ENCODE results near the gene BRD7. TPM values are rescaled to one million over a fixed set of nuclear protein-coding genes. Genes with fewer than 3 reads are reported as not detected.

Gene BRD7
- total RNA-seq, 1 donor from 2014 or later, result 104 TPM

- DNase-seq (ENCODE audit: low spot score, unreplicated experiment), result no peak
- peaks cover 5% of the 10 kb centered on the region for H3K36me3 Mint-ChIP-seq (ENCODE audit: insufficient read depth)
- no peak overlapping the region for H3K27ac Mint-ChIP-seq
- H3K9me3 Mint-ChIP-seq (ENCODE audit: low read depth), result no peaks in the 10 kb centered on the region
- H3K4me3 Mint-ChIP-seq (ENCODE audit: low read depth), result no peak overlapping the region
- H3K4me1 Mint-ChIP-seq (ENCODE audit: low read depth), result peaks cover 14% of the 10 kb centered on the region
- no peaks in the 10 kb centered on the region for H3K27me3 Mint-ChIP-seq
- TF ChIP-seq CTCF (IDR thresholded peaks at IDR 0.05; ENCODE audit: unreplicated experiment), result no peak
Measured at GRCh38 chr16:50309527-50310307, 59.1 kb downstream of the BRD7 start.

- peaks cover 13% of the 10 kb centered on the region for H3K4me1 Mint-ChIP-seq (ENCODE audit: low read depth)
- H3K27ac Mint-ChIP-seq, result no peak overlapping the region
- no peak for TF ChIP-seq CTCF (IDR thresholded peaks at IDR 0.05; ENCODE audit: unreplicated experiment)
- H3K27me3 Mint-ChIP-seq, result no peaks in the 10 kb centered on the region
- H3K36me3 Mint-ChIP-seq (ENCODE audit: insufficient read depth), result peaks cover 5% of the 10 kb centered on the region
- no peaks in the 10 kb centered on the region for H3K9me3 Mint-ChIP-seq (ENCODE audit: low read depth)
- no peak for DNase-seq (ENCODE audit: low spot score, unreplicated experiment)
- no peak overlapping the region for H3K4me3 Mint-ChIP-seq (ENCODE audit: low read depth)
Measured at GRCh38 chr16:50309156-50309526, 59.6 kb downstream of the BRD7 start.

GRCh38 chr16:50308237-50308965, 60.4 kb downstream of the BRD7 start:
- Mint-ChIP-seq H3K27ac (no peak overlapping the region), H3K9me3 (ENCODE audit: low read depth) (no peaks in the 10 kb centered on the region), H3K27me3 (no peaks in the 10 kb centered on the region), H3K4me3 (ENCODE audit: low read depth) (no peak overlapping the region), H3K4me1 (ENCODE audit: low read depth) (peaks cover 9% of the 10 kb centered on the region), H3K36me3 (ENCODE audit: insufficient read depth) (peaks cover 5% of the 10 kb centered on the region)
- peak; percentile 8 for DNase-seq (ENCODE audit: low spot score, unreplicated experiment)
- TF ChIP-seq CTCF (IDR thresholded peaks at IDR 0.05; ENCODE audit: unreplicated experiment), result no peak

- H3K9me3 Mint-ChIP-seq (ENCODE audit: low read depth), result no peaks in the 10 kb centered on the region
- no peaks in the 10 kb centered on the region for H3K27me3 Mint-ChIP-seq
- no peaks in the 10 kb centered on the region for H3K36me3 Mint-ChIP-seq (ENCODE audit: insufficient read depth)
- H3K4me3 Mint-ChIP-seq (ENCODE audit: low read depth), result no peak overlapping the region
- H3K4me1 Mint-ChIP-seq (ENCODE audit: low read depth), result peaks cover 11% of the 10 kb centered on the region
- peak overlapping the region; percentile 22 for H3K27ac Mint-ChIP-seq
- TF ChIP-seq CTCF (IDR thresholded peaks at IDR 0.05; ENCODE audit: unreplicated experiment), result no peak
- no peak for DNase-seq (ENCODE audit: low spot score, unreplicated experiment)
Measured at GRCh38 chr16:50306287-50306686, 62.5 kb downstream of the BRD7 start.

GRCh38 chr16:50305441-50306061, 63.2 kb downstream of the BRD7 start:
- no peak for TF ChIP-seq CTCF (IDR thresholded peaks at IDR 0.05; ENCODE audit: unreplicated experiment)
- H3K4me3 Mint-ChIP-seq (ENCODE audit: low read depth), result no peak overlapping the region
- H3K9me3 Mint-ChIP-seq (ENCODE audit: low read depth), result no peaks in the 10 kb centered on the region
- no peaks in the 10 kb centered on the region for H3K36me3 Mint-ChIP-seq (ENCODE audit: insufficient read depth)
- peak; percentile 6 for DNase-seq (ENCODE audit: low spot score, unreplicated experiment)
- no peak overlapping the region for H3K27ac Mint-ChIP-seq
- no peaks in the 10 kb centered on the region for H3K27me3 Mint-ChIP-seq
- H3K4me1 Mint-ChIP-seq (ENCODE audit: low read depth), result peaks cover 11% of the 10 kb centered on the region

All from progenitor cell of endocrine pancreas (in vitro differentiated cells).